Omental fat pad (tissue), 4 donors: ENCODE data around the gene SNX12. TPM values are rescaled to one million over a fixed set of nuclear protein-coding genes. Genes with fewer than 3 reads are reported as not detected.
"Not testable (repeated sequence)": the region's sequence is repeated elsewhere in the genome, so short reads cannot be mapped to it uniquely, and the experiment has no call there.

Experiments used
- ATAC-seq: fragments of 150-250 bp; one replicate; pipeline ENCODE4 v1.9.1; 2016; ENCODE audit warnings: mild to moderate bottlenecking, moderate library complexity; ENCODE audit not compliant: low FRiP score
- DNase-seq: peaks from one replicate; pipeline ENCODE4 v3.0.0-alpha.2; 2019; ENCODE audit warnings: low spot score
- CTCF ChIP-seq, 3 donors: fragments of 450-650 bp; IDR thresholded peaks; one replicate each; pipeline ENCODE4 v1.5.1; 2016 to 2017; ENCODE audit warnings: antibody characterized with exemption in 3 of 3, mild to moderate bottlenecking in 3 of 3, moderate library complexity in 2 of 3
- total RNA-seq, 4 donors: library from RNA; depleted of rRNA; stranded (reverse); fragments of >200 nt; gene quantifications; one replicate each; pipeline ENCODE4 v1.1.0, GENCODE V29; 2016

The SNX12 gene
- total RNA-seq, 4 donors from 2014 or later: 34.9 to 53.4 (median 43.7) TPM

DNA sequence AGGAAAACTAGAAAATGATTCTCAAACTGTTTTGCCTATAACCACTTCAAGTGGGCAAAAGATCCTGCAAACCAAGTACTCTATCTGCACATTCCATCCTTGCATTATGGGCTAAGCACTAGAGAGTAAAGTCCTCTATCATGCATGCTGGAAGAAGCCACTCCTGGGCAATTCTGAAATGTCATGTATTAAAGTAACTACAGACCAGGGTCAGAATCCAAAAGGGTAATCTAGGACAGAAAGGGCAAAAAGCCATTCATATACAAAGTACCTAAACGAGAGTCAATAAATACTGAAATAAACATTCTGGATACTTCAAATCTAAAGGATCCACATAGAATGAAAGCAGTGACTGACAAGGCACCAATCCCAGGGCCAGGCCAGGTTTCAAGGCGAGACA lies 1.0 kb downstream of the SNX12 start:
- TF ChIP-seq CTCF (IDR thresholded peaks at IDR 0.05): no peak
- ATAC-seq: no peak
- DNase-seq: no peak

DNA sequence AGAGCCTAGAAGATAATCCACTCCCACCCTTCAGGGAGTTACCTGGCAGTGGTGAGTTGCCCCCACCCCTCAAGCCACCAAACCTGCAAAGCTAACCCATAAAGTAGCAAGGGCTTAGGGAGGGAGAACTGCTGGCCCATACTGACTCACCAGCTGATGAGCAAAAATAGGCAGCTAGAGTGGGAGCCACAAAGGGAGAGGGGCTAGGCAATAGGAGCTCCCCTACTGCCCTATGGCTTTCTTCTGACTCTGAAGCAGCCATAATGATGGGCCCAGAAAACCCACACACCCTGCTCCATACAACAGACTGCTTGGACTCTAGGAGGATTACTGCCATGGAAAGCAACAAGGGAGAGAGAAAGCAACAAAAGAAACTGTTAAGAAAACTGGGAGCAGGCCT lies 8.0 kb downstream of the SNX12 start:
- ATAC-seq (no peak), DNase-seq (no peak)
- TF ChIP-seq CTCF (IDR thresholded peaks at IDR 0.05): no peak

- TF ChIP-seq CTCF (IDR thresholded peaks at IDR 0.05): no peak
- DNase-seq (no peak), ATAC-seq (no peak)
These were observed 10.1 kb downstream of the SNX12 start for GRCh38 chrX:71057848-71058530.

DNA sequence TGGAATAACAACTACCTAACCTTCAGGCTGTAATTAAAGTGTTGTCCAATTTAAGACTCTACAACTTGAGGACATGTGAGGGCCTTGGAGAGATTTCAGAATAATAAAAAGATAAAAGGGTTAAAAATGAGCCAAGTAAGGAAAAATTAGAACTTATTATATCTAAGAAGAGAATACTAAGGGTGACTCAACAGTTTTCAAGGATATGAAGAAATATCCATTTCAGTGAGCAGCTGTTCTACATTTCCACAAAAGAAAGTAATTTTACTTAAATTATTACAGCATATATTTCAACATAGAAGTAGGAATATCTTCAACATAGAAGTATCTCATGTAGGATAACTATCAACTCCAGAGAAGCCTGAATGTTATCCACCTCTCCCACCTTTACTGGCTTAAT lies 11.3 kb downstream of the SNX12 start:
- no peak for DNase-seq
- TF ChIP-seq CTCF (IDR thresholded peaks at IDR 0.05): no peak
- no peak for ATAC-seq

- no peak for TF ChIP-seq CTCF (IDR thresholded peaks at IDR 0.05)
- ATAC-seq (no peak), DNase-seq (no peak)
These were observed 14.9 kb downstream of the SNX12 start for GRCh38 chrX:71053217-71053621.

DNA sequence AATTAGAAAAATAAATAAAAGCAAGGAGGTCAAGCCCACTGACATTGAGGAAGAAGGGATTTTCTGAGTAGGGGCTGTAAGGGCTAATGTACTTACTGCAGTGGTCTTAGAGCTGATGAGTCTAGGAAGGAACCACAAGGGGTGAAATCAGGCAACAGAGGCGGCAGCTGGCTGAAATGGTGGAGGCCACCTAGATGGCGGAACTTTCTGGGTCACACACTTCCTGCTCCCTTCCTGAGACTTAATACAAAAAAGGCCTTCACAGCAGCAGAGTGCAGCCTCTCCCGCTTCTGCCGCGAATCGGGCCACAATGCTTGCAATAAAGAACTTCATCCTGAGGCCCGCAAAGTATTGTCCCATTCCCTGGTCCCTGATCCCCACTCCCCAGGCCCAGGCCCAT lies 15.4 kb downstream of the SNX12 start:
- DNase-seq (no peak), ATAC-seq (no peak)
- TF ChIP-seq CTCF (IDR thresholded peaks at IDR 0.05): no peak

DNA sequence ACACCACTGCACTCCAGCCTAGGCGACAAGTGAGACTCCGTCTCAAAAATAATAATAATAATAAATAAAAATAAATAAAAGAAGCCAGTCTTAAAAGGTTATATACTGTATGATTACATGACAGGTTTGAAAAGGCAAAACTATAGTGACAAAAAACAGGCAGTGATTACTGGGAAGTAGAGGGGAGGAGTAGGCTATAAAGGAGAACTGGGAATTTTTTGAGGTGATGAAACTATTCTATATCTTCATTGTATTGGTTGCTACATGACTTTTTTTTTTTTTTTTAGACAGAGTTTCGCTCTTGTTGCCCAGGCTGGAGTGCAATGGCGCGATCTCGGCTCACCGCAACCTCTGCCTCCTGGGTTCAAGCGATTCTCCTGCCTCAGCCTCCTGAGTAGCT lies 20.2 kb downstream of the SNX12 start:
- DNase-seq, ATAC-seq: not testable (repeated sequence)
